DMS 273 treated with DMSO at 0.1 percent for 48 hours (cell line): ENCODE data around the gene QARS1.

Experiments used
- DNase-seq: peaks from one replicate; lab custom pipeline; 2025; lab: John Stamatoyannopoulos, UW

The QARS1 gene

DNA sequence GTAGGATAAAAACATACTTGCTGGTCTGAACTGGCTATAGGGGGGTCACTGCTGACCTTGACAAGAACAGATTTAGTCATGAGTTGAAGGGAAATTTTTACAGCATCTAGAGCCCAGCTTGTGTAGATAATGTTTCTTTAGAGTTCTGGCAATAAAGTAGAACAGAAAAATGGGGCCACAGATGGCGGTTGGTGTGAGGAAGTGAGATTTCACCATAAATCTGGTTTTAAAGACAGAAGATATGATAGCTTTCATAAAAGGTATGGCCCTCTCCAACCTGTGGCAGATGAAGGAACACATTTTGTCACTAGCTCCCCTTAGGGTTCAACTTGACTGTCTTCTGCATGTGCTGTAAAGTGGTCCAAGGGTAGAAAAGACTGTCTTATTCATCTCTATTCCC is 51.0 kb downstream of the QARS1 start:
- DNase-seq, result no peak
